Measurements from ENCODE around the gene FOXL1.

- TF ChIP-seq CTCF (conservative IDR thresholded peaks at IDR 0.05; ENCODE audit: low read depth, low read length) (no peak), EZH2 (IDR thresholded peaks at IDR 0.05; ENCODE audit: borderline replicate concordance, low read depth, low read length, poor library complexity, severe bottlenecking) (no peak)
These were observed 5.1 kb upstream of the FOXL1 start for GRCh38 chr16:86573215-86573614.
